Lung microvascular endothelial cell (primary cell): Measurements from ENCODE around the gene LIPG. TPM values are rescaled to one million over a fixed set of nuclear protein-coding genes. Genes with fewer than 3 reads are reported as not detected.
A peak's percentile ranks its signal among the peaks of the same experiment; 100 is the strongest.
"Not testable (repeated sequence)": the region's sequence is repeated elsewhere in the genome, so short reads cannot be mapped to it uniquely, and the experiment has no call there.

Experiments used
- DNase-seq, 2 donors: peaks; one replicate each; pipeline versions ENCODE4 v3.0.0 to v3.0.0-alpha.2; 2010; ENCODE audit warnings: low read depth in 2 of 2
- total RNA-seq: library from RNA; depleted of rRNA; stranded (reverse); fragments of >200 nt; gene quantifications from 2 replicates; pipeline ENCODE4 v1.2.1, GENCODE V29; 2014

The LIPG gene
- total RNA-seq, 1 donor from 2014 or later, result 0.40 TPM

DNA sequence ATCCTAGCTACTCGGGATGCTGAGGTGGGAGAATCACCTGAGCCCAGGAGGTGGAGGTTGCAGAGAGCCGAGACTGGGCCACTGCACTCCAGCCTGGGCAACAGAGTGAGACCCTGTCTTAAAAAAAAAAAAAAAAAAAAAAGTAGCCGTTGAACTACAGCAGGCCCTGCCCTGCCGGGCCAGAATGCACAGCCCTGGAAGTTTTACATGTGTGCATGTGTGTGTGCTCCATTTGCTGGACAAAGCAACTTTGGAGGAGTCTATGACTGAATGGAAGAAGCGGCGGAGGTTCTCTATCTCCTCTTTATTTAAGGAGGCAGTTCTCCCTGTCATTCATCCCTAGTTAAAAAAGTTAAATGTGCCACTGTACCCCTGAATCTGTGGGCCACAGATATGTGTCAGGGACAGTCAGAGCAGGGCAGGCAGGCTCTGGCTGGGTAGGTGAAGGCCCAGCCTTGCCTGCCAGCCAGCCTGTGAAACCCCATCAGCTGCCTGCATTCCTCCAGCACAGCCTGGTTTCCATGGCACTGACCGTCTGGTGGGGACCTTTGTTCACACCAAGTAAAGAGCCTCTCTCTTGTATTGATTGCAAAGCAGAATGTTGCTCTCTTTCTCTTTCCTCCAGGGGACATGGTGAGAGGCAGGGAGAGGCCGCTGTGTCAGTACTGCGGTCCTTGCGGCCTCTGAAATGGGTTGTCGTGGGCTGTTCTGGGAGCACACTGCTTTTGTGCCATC, 10.9 kb downstream of the LIPG start:
- DNase-seq, result no peak

DNA sequence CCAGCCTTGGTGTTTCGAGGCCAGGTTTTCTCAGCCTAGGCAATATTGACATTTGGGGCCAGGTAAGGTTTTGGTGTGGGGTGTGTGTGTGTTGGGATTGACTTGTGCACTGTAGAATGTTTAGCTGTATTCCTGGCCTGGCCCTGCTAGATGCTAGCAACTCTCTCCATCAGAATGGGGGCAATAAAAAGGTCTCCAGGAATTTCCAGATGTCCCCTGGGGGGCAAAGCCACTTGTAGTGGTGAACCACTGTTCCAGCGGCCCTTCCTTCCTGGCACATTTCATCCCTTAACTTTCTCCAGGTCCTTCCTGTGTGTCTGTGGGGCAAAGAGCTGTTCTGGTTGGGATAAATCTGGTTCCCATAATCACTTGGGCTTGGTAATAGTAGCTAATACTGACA, 12.0 kb downstream of the LIPG start:
- DNase-seq, result no peak

DNA sequence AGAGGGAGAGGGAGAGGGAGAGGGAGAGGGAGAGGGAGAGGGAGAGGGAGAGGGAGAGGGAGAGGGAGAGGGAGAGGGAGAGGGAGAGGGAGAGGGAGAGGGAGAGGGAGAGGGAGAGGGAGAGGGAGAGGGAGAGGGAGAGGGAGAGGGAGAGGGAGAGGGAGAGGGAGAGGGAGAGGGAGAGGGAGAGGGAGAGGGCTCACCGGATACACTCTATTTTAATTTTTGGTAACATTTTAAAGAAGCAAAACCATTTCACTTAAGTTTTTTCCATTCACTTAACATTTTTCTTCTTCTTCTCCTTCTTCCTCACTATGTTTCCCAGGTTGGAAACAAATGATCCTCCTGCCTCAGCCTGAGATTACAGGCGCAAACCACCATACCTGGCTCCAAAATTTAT, 17.2 kb downstream of the LIPG start:
- DNase-seq, result not testable (repeated sequence)

DNA sequence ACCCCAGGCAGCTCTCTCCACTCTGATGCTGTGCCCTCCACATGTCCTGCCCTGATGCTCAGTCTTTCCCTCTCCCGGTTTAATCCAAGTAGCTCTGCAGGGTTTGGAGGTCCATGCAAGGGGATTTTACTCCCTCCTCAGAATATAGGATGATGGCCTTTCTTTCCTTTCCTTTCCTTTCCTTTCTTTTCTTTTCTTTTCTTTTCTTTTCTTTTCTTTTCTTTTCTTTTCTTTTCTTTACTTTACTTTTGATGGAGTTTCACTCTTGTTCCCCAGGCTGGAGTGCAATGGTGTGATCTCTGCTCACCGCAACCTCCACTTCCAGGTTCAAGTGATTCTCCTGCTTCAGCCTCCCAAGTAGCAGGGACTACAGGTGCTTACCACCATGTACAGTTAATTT, 17.7 kb downstream of the LIPG start:
- not testable (repeated sequence) for DNase-seq

DNA sequence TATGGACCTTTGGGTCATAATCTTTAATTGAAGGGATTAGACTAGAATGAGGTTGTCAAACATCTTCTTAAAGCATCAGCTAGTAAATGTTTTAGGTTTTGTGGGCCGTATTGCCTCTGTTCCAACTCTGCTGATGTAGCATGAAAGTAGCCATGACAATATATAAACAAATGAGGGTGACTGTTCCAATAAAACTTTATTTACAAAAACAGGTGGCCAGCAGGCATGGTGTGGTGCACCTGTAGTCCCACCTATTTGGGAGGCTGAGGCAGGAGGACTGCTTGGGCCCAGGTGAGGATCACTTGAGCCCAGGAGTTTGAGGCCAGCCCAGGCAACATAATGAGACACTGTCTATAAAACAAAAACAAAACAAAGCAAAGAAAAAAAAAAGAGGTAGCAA, 18.4 kb downstream of the LIPG start:
- DNase-seq, result no peak

DNA sequence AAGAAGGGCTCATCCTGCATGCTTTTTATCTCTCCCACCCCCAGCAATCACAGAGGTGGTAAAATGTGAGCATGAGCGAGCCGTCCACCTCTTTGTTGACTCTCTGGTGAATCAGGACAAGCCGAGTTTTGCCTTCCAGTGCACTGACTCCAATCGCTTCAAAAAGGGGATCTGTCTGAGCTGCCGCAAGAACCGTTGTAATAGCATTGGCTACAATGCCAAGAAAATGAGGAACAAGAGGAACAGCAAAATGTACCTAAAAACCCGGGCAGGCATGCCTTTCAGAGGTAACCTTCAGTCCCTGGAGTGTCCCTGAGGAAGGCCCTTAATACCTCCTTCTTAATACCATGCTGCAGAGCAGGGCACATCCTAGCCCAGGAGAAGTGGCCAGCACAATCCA, 19.5 kb downstream of the LIPG start:
- DNase-seq, result no peak

DNA sequence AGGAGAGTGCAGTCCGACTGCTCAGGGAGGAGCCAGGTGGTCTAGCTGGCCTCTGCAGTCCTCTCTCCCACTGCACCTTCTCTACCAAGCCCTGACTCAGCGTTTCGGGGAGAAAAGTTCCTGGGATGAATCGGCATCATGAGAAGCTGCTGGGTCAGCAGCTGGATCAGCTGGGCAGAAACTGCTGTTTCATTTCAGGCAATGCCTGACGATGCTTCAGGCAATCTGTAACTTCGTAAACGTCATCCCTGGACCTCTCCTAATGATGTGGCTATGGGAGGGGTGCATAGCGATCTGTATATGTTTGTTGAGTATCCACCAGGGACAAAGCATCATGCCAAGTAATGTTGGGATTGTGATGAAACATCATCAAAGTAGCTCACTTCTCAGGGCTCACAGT, 20.7 kb downstream of the LIPG start:
- no peak for DNase-seq

DNA sequence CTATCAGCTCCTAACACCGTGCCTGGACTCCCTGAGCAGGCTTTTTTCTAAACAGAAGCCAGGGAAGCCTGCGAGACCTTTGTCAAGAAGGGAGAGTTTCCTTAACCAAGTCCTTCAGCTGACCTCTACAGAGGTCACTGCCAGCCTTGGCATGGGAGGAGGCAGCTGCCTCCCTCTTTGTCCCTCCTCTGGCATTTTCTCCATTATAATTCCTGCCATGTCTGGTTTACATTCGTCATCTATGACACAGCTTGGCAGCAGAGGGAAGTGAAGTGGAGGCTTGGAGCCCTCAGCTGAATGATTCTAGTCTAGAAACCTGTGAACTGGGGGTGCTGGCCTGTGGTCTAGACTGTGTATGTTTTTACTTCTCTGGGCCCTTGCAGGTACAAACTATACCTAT, 22.5 kb downstream of the LIPG start:
- peak in 1 of 2 donors; percentile 40 for DNase-seq

DNA sequence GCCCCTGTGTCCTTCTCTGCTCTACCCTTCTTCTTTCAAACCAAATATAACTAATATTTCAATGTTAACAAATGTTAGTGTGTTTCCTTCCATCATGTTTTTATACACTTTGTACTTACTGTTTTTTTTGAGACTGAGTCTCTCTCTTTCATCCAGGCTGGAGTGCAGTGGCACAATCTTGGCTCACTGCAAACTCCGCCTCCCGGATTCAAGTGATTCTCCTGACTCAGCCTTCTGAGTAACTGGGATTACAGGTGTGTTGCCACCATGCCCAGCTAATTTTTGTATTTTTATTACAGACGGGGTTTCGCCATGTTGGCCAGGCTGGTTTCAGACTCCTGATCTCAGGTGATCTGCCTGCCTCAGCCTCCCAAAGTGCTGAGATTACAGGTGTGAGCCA, 23.1 kb downstream of the LIPG start:
- not testable (repeated sequence) for DNase-seq

DNA sequence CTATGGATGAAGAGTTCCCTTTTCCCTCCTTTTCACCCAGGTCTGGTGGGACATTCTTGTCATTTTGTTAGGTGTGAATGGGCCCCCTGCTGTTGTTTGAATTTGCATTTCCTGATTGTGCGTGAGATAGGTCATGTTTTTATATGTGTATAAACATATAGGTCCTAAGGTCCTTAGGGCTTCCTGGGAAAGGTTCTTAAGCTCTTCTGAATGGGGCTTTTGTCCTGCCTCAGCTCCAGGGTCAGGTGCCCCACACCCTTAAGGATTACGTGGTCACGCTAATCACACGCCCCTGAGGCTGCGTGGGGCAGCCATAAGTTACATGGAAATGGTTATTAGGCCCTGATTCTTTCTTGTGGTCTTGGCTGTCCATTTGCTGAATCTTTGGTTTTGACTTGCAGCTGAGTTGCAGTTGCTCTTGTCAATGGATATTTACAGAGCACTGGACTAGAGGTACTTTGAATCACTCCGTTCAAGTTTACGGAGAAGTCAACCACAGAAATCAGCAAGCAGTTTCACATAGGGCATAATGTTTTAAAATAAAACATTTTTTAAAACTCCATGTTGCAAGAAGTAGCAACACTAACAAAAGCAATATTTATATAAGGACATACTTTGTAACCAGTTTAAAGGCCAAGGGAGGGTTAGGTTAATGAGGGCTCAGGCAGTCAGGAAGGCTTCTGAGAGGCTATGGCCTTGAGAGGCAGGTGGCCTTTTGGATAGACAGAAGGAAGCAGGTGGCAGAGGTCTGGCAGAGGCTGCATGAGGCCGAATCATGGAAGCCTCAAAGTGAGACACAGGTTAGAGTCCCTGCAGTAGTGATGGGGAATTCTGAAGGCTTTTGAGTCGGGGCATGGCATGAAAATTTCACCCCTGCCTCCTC, 24.2 kb downstream of the LIPG start:
- DNase-seq, result no peak

DNA sequence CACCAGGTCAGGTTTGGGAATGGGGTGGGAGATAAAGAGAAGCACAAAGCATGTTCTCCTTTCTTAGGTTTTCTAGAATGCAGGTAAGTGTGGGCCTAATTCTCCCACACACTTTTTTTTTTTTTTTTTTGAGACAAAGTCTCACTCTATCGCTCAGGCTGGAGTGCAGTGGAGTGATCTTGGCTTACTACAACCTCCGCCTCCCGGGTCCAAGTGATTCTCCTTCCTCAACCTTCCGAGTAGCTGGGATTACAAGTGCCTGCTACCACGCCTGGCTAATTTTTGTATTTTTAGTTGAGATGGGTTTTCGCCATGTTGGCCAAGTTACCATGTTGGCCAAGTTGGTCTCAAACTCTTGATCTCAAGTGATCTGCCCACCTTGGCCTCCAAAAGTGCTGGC, 26.3 kb downstream of the LIPG start:
- DNase-seq, result no peak

DNA sequence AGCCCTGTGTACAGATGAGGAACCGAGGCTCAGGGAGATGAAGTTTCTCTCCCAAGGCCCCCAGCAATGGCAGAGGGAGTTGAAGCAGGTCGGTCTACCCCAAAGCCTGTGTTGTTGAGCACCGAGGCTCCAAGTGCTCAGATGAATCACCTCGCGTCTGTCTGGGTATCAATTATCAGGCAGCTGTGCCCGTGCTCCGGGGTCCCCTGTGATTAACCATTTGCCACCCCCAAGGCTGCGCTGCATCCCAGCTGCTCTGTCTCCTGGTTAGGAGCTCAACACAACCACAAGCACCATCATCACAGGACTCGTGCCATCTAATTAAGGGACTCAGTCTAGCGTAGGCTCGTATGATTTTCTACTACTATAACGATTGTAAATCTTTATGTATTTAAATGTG, 27.1 kb downstream of the LIPG start:
- DNase-seq, result no peak

DNA sequence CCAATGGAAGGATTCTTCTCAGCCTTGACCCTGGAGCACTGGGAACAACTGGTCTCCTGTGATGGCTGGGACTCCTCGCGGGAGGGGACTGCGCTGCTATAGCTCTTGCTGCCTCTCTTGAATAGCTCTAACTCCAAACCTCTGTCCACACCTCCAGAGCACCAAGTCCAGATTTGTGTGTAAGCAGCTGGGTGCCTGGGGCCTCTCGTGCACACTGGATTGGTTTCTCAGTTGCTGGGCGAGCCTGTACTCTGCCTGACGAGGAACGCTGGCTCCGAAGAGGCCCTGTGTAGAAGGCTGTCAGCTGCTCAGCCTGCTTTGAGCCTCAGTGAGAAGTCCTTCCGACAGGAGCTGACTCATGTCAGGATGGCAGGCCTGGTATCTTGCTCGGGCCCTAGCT, 28.8 kb downstream of the LIPG start:
- DNase-seq, result peak in 1 of 2 donors; percentile 11

DNA sequence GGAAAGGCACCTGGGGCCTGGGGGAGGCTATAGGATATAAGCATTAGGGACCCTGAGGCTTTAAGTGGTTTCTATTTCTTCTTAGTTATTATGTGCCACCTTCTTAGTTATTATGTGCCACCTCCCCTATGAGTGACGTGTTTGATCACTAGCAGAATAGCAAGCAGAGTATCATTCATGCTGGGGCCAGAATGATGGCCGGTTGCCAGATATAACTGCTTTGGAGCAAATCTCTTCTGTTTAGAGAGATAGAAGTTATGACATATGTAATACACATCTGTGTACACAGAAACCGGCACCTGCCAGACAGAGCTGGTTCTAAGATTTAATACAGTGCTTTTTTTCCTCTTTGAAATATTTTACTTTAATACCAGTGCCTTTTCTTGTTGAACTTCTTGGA, 29.4 kb downstream of the LIPG start:
- DNase-seq, result no peak

DNA sequence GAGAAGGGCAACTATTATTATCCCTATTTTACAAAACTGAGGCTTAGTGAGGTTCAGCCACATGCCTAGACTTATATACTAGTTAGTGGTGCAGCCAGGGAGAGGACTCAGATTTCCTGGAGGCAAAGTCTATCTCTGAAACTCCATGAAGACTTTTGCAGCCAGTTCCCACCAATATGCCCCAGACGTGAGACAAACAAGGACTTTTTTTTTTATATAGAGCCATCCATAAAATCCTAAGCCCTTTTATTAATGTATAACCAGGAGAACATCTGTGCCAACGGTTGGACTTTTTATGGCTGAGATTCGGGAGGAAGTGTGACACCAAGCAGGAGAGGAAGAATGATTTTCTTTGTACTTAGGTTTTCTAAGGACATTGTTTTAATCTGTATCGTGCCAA, 29.9 kb downstream of the LIPG start:
- no peak for DNase-seq

DNA sequence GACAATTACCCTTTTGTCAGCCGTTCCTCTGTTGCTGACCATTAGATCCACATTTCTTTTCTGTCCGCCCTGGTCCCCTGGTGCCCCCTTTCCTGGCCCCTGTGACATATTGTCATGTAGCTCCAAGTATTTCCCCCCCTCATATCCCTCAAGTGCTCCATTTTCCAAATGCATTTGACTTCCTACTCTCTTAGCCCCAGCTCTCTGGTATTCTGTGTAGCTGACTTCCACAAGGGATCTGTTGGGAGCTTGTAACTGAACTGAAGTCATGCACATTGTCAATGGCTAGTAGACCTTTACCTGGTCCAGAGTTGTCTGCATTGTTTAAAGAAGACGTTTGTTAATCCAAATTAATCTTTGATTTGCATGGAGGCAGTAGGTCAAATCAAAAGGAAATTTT, 34.8 kb downstream of the LIPG start:
- no peak for DNase-seq

DNA sequence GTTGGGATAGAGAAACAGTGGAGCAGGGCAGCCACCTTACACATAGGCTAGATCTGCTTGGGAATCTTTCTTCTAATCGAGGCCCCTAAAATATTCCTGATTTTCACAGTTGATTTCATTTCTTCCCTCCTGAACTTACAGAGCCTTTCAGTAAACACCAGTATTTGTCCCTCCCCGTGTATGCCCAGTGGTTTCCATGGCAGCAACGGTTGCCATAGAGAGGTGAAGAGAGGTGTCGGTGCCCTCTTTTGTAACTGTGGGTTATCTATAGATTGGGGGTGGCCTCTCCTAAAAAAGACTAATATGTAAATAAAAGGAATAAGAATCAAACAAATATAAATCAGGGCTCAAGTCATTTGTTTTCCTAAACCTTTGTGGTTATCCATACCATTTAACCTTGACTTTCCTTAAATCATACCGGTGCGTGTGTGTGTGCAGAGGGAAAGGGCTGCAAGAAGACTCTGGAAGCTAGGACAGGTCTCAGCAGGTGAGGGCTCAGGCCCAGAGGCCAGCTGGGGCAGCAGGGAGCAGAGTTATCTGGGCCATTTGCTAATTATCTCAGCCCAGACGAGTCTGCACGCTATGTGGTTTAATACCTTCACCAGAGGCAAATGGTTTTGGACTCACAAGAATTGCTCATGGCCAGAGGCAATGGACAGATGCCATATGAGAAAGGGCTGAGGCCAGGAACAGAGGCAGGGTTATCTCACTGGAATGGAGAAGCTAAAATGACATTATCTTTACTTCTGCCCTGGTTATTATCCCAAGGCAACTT, 35.5 kb downstream of the LIPG start:
- DNase-seq, result no peak

DNA sequence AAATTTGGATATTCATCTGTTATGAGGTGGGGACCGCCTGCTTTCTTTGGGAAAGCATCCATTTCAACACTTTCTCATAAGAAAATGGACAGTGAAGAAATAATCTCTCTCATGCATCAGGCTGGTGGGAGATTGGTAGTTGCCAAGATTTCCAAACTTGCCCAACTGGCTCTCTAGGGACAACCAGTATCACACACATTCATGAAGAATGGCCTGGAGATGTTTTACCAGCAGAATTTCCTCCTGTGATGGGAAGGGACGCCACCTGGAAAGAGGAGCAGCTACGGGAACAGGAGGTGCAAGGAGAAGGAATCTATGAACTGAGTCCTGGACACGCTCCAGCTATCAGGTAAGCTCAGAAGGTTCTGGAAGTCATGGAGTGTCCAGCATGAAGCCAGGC, 39.4 kb downstream of the LIPG start:
- no peak for DNase-seq

DNA sequence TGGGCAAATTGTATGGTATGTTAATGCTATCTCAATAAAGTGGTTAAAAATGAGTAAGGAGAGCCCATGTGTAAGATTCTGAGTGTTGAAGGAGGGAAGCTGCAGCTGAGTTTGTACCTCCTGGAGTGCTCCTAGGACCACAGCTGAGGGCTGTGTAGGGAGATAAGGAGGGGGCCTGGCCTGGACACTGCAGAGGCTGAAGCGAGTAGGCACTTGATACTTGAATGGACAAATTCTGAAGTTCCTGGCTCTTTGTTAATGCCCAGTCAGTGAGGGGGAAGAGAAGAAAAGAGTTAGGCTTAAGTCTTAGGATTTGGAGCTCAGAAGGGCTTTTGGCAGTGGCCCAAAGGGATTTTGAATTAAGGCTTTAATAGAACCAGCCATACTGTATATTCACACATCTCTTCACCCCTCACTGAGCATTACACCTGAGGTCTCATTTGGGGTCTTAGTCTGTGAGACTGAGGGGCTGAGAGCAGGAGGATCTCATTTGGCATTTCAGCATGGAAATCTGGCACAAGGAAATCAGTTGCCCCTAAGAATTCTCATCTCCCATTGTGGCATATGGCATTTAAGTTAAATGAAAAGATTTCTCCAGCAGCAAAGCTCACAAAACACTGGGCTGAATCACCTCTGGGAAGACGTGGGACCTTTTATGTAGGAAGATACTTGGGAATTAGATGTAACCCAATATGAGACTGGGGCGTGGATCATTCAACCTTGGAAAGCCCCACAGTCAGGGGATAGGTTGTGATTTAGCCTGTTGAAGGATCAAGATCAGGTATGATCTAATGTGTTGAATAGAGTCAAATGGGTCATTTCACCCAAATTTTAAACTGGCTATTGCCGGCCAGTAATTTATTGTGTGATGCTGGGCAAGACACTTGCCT, 46.8 kb downstream of the LIPG start:
- DNase-seq, result no peak

DNA sequence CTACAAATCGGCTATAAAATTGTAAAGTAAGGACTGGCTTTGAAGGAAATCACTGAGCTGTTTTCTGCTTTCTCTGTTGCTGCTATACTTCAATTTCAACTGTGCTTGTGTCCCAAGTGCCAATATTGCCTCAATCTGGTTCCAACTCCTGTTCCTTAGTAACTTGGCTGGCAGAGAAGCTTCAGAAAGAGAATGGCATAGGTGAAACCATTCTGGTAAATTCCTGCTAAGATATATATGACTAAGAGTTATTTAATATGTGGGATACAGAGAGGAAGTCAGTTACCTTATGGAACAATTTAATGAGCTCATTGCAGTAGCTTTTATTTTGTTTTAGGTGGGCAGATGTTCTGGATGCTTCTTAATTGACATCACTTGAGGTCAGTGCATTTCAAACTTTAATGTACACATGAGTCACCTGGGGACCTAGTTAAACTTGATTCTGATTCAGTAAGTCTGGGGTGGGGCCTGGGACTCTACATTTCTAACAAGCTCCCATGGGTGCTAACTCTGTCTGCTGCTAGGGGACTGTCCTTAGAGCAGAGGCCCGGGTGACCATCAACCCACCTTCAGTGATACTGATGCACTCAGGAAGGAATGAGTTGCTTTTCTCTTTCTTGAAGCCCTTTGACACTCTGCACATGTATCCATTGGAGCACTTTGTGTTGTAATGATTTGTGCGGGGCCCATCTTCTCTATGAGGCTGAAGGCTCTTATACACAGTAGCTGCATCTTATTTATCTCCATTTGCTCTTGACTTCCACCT, 47.6 kb downstream of the LIPG start:
- no peak for DNase-seq
